H1 (cell line): ENCODE data around the gene SLC1A7. TPM values are rescaled to one million over a fixed set of nuclear protein-coding genes. Genes with fewer than 3 reads are reported as not detected.

Source experiments
- CTCF ChIA-PET: fragments of 300-600 bp; sonication (Branson Sonifier 250); formaldehyde crosslinking; loops from one replicate; lab custom pipeline; 2021; ENCODE audit not compliant: partially characterized antibody; lab: Charles Lee
- POLR2A ChIA-PET: fragments of 300-600 bp; sonication (Branson Sonifier 250); formaldehyde crosslinking; loops from one replicate; lab custom pipeline; 2021; ENCODE audit warnings: inconsistent platforms; ENCODE audit not compliant: partially characterized antibody; lab: Charles Lee
- DNase-seq, 2 experiments: peaks; one replicate each; pipeline versions ENCODE4 v3.0.0 to v3.0.0-alpha.2; 2010 to 2022; ENCODE audit warnings: low spot score in 2 of 2, low read depth in 1 of 2, mixed read lengths in 1 of 2
- FAIRE-seq: peaks from 2 replicates; lab custom pipeline; 2011; peaks lifted over from hg19 to GRCh38; lab: Jason Lieb, UNC
- H2AFZ ChIP-seq: 2 replicates; pipeline ENCODE4 v1.8.1; 2012; ENCODE audit warnings: low read length, inconsistent platforms
- H2AK5ac ChIP-seq: 2 replicates; pipeline ENCODE4 v1.6.1; 2013; ENCODE audit warnings: low read depth, low read length
- H2BK120ac ChIP-seq: replicated peaks from 2 replicates; pipeline ENCODE3; 2013; ENCODE audit warnings: low read depth, low read length, inconsistent platforms
- H2BK12ac ChIP-seq: 2 replicates; pipeline ENCODE4 v1.6.1; 2013; ENCODE audit warnings: low read depth, low read length
- H2BK15ac ChIP-seq: 2 replicates; pipeline ENCODE4 v1.6.1; 2013; ENCODE audit warnings: low read length
- H2BK20ac ChIP-seq: 2 replicates; pipeline ENCODE4 v1.6.1; 2013; ENCODE audit warnings: low read length
- H2BK5ac ChIP-seq: 2 replicates; pipeline ENCODE4 v1.6.1; 2013; ENCODE audit warnings: low read depth, low read length
- H3K14ac ChIP-seq: 2 replicates; pipeline ENCODE4 v1.6.1; 2013; ENCODE audit warnings: inconsistent platforms; ENCODE audit not compliant: insufficient read length
- H3K18ac ChIP-seq: 2 replicates; pipeline ENCODE4 v1.6.1; 2013; ENCODE audit warnings: low read length; ENCODE audit errors: extremely low read depth
- H3K23ac ChIP-seq: 2 replicates; pipeline ENCODE4 v1.6.1; 2013; ENCODE audit warnings: inconsistent platforms; ENCODE audit not compliant: insufficient read length
- H3K23me2 ChIP-seq: 2 replicates; pipeline ENCODE4 v1.6.1; 2013; ENCODE audit warnings: low read depth, low read length
- H3K27ac ChIP-seq: 2 replicates; pipeline ENCODE4 v1.6.1; 2011; ENCODE audit warnings: low read depth, low read length, inconsistent platforms
- H3K27me3 ChIP-seq, 4 experiments: replicated peaks in 1 of 4; 1 replicate in 1 of 4; 2 replicates in 3 of 4; pipeline versions ENCODE4 v1.6.1 to v1.8.1; 2011 to 2013; ENCODE audit warnings: low read length in 3 of 4, mild to moderate bottlenecking in 3 of 4, inconsistent platforms in 2 of 4, mixed read lengths in 2 of 4, moderate library complexity in 1 of 4; ENCODE audit not compliant: control insufficient read depth in 3 of 4, insufficient read depth in 3 of 4; ENCODE audit errors: extremely low read depth in 1 of 4
- H3K36me3 ChIP-seq, 4 experiments: 2 replicates each; pipeline versions ENCODE4 v1.6.1 to v1.8.1; 2011 to 2013; ENCODE audit warnings: mild to moderate bottlenecking in 4 of 4, low read length in 3 of 4, moderate library complexity in 2 of 4, control low read depth in 1 of 4, inconsistent platforms in 1 of 4; ENCODE audit not compliant: insufficient read depth in 4 of 4, control insufficient read depth in 2 of 4
- H3K4ac ChIP-seq: replicated peaks from 2 replicates; pipeline ENCODE3; 2013; ENCODE audit warnings: low read length, low read depth, mixed read lengths, inconsistent platforms; ENCODE audit not compliant: insufficient read length
- H3K4me1 ChIP-seq, 4 experiments: replicated peaks in 1 of 4; 1 replicate in 1 of 4; 2 replicates in 3 of 4; pipeline versions ENCODE4 v1.6.1 to v1.8.1; 2011 to 2013; ENCODE audit warnings: low read length in 3 of 4, inconsistent platforms in 2 of 4, mixed read lengths in 1 of 4; ENCODE audit not compliant: insufficient read depth in 4 of 4, control insufficient read depth in 3 of 4
- H3K4me2 ChIP-seq, 2 experiments: 2 replicates each; pipeline versions ENCODE4 v1.6.1 to v1.8.1; 2011 to 2013; ENCODE audit warnings: low read depth in 2 of 2, low read length in 2 of 2, control low read depth in 1 of 2, inconsistent platforms in 1 of 2, mild to moderate bottlenecking in 1 of 2; ENCODE audit not compliant: insufficient read depth in 1 of 2
- H3K4me3 ChIP-seq, 4 experiments: fragments of 200-600, 300-600 bp in 1 of 4; sonication (generic), shearing (Covaris generic), sonication (Bioruptor Twin) in 1 of 4; 2 replicates each; pipeline versions ENCODE4 v1.5.1 to v1.8.1; 2011 to 2016; ENCODE audit warnings: low read length in 4 of 4, low read depth in 3 of 4, control low read depth in 2 of 4, inconsistent platforms in 2 of 4, mild to moderate bottlenecking in 2 of 4, mixed read lengths in 1 of 4, moderate library complexity in 1 of 4; ENCODE audit not compliant: insufficient read depth in 2 of 4; ENCODE audit errors: extremely low read depth in 1 of 4
- H3K56ac ChIP-seq: replicated peaks from 2 replicates; pipeline ENCODE3; 2013; ENCODE audit warnings: low read depth, mild to moderate bottlenecking, mixed read lengths, low read length, inconsistent platforms; ENCODE audit not compliant: insufficient read length
- H3K79me1 ChIP-seq: 2 replicates; pipeline ENCODE4 v1.6.1; 2013; ENCODE audit warnings: low read depth, low read length, control low read depth
- H3K79me2 ChIP-seq, 2 experiments: 2 replicates each; pipeline versions ENCODE4 v1.6.1 to v1.8.1; 2012 to 2013; ENCODE audit warnings: low read length in 2 of 2, mild to moderate bottlenecking in 2 of 2, inconsistent platforms in 1 of 2; ENCODE audit not compliant: insufficient read depth in 2 of 2, control insufficient read depth in 1 of 2
- H3K9ac ChIP-seq, 4 experiments: replicated peaks in 1 of 4; 1 replicate in 1 of 4; 2 replicates in 3 of 4; pipeline versions ENCODE4 v1.6.1 to v1.8.1; 2011 to 2013; ENCODE audit warnings: low read depth in 3 of 4, low read length in 3 of 4, control low read depth in 2 of 4, mild to moderate bottlenecking in 2 of 4, moderate library complexity in 2 of 4, inconsistent platforms in 1 of 4; ENCODE audit errors: extremely low read depth in 1 of 4
- H3K9me3 ChIP-seq, 2 experiments: 2 replicates each; pipeline versions ENCODE4 v1.6.1 to v1.8.1; 2012 to 2013; ENCODE audit warnings: mild to moderate bottlenecking in 2 of 2, moderate library complexity in 2 of 2, control low read depth in 1 of 2, inconsistent platforms in 1 of 2, low read depth in 1 of 2, low read length in 1 of 2, mixed read lengths in 1 of 2; ENCODE audit not compliant: insufficient read depth in 2 of 2
- H4K20me1 ChIP-seq, 2 experiments: replicated peaks in 1 of 2; 2 replicates each; pipeline versions ENCODE3 to v1.8.1; 2011 to 2013; ENCODE audit warnings: inconsistent platforms in 2 of 2, low read length in 2 of 2, mild to moderate bottlenecking in 1 of 2; ENCODE audit not compliant: insufficient read depth in 2 of 2, control insufficient read depth in 1 of 2
- H4K5ac ChIP-seq: 2 replicates; pipeline ENCODE4 v1.6.1; 2013; ENCODE audit warnings: low read length, low read depth, mixed read lengths, inconsistent platforms; ENCODE audit not compliant: insufficient read length
- H4K8ac ChIP-seq: 2 replicates; pipeline ENCODE4 v1.8.0; 2013; ENCODE audit warnings: mild to moderate bottlenecking, moderate library complexity, low read length, inconsistent platforms; ENCODE audit not compliant: insufficient read depth; ENCODE audit errors: extremely low read depth
- H4K91ac ChIP-seq: replicated peaks from 2 replicates; pipeline ENCODE3; 2013; ENCODE audit warnings: low read length, mixed read lengths, inconsistent platforms; ENCODE audit not compliant: insufficient read length
- BACH1 ChIP-seq: IDR thresholded peaks from 2 replicates; pipeline ENCODE4 v1.6.1; 2012; ENCODE audit warnings: low read length, improper control_type of control experiment
- CBX5 ChIP-seq: fragments of 300-800, 300-1000 bp; sonication (generic); IDR thresholded peaks from 2 replicates; pipeline ENCODE4 v1.7.1; 2016; ENCODE audit warnings: antibody characterized with exemption, low read length, low read depth
- CBX8 ChIP-seq: fragments of 300-800, 300-1000 bp; sonication (generic); IDR thresholded peaks from 2 replicates; pipeline ENCODE4 v1.7.1; 2016; ENCODE audit warnings: low read depth, low read length, borderline replicate concordance
- CEBPB ChIP-seq: IDR thresholded peaks from 2 replicates; pipeline ENCODE4 v1.6.1; 2012; ENCODE audit warnings: low read depth, low read length
- GABPA ChIP-seq: IDR thresholded peaks from 2 replicates; pipeline ENCODE4 v1.6.1; 2011; ENCODE audit warnings: mild to moderate bottlenecking, low read length, moderate library complexity, borderline replicate concordance; ENCODE audit not compliant: insufficient read depth
- HDAC2 ChIP-seq, 2 experiments: fragments of 300-600 bp in 1 of 2; sonication (generic) in 1 of 2; IDR thresholded peaks; 2 replicates each; pipeline ENCODE4 v1.6.1; 2011 to 2012; ENCODE audit warnings: low read depth in 2 of 2, low read length in 2 of 2, mild to moderate bottlenecking in 2 of 2, moderate library complexity in 2 of 2, borderline replicate concordance in 1 of 2, inconsistent platforms in 1 of 2
- KDM1A ChIP-seq: fragments of 200-600, 300-600 bp; sonication (generic); IDR thresholded peaks from 2 replicates; pipeline ENCODE4 v1.7.1; 2016; ENCODE audit warnings: mild to moderate bottlenecking, low read length, borderline replicate concordance
- KDM4A ChIP-seq: IDR thresholded peaks from one replicate; pipeline ENCODE4 v1.7.1; 2012; ENCODE audit warnings: low read depth, mild to moderate bottlenecking, moderate library complexity, low read length, inconsistent platforms; ENCODE audit not compliant: severe bottlenecking
- RXRA ChIP-seq: IDR thresholded peaks from 2 replicates; pipeline ENCODE4 v1.6.1; 2011; ENCODE audit warnings: low read depth, mild to moderate bottlenecking, low read length, moderate library complexity; ENCODE audit not compliant: insufficient read depth
- SIRT6 ChIP-seq: IDR thresholded peaks from one replicate; pipeline ENCODE4 v1.7.1; 2012; ENCODE audit warnings: low read length, inconsistent platforms
- USF2 ChIP-seq: IDR thresholded peaks from 2 replicates; pipeline ENCODE4 v1.6.1; 2011; ENCODE audit warnings: low read length, improper control_type of control experiment
- YY1 ChIP-seq: IDR thresholded peaks from 2 replicates; pipeline ENCODE4 v1.6.1; 2011; ENCODE audit warnings: low read depth, mild to moderate bottlenecking, low read length
- ZNF274 ChIP-seq: IDR thresholded peaks from 2 replicates; pipeline ENCODE4 v1.7.0; 2012; ENCODE audit warnings: low read length, borderline replicate concordance; ENCODE audit errors: extremely low read depth
- WGBS, 2 experiments: shearing (Covaris generic) in 1 of 2; methylation state at CpG; one replicate each; pipeline versions ENCODE4 v1.1.6 to v1.1.7; 2013 to 2015; ENCODE audit warnings: low lambda C conversion rate in 2 of 2, mixed read lengths in 2 of 2, inconsistent platforms in 1 of 2, low coverage in 1 of 2, missing lambda C conversion rate in 1 of 2; ENCODE audit not compliant: insufficient replicate concordance in 2 of 2, insufficient coverage in 1 of 2, insufficient read length in 1 of 2; ENCODE audit errors: extremely low coverage in 1 of 2, missing lambda C conversion rate in 1 of 2; 5-methylcytosine and 5-hydroxymethylcytosine counted together
- polyA plus RNA-seq, 7 experiments: library from polyadenylated mRNA; depleted of rRNA in 3 of 7; stranded (reverse) in 5 of 7; unstranded in 2 of 7; fragments of >200 nt in 5 of 7; fragments of 200-250 nt in 2 of 7; gene quantifications; 1 replicate in 5 of 7; 2 replicates in 1 of 7; 4 replicates in 1 of 7; pipeline versions ENCODE4 v1.2.1 to v1.2.3, GENCODE V29; 2011 to 2013; ENCODE audit warnings: missing spikeins in 2 of 7, mixed read lengths in 2 of 7
- total RNA-seq: library from RNA; stranded (reverse); fragmentation: NEBNext Ultra II Directional; extraction: Animal tissue kit (Norgen Biotek cat#: 25700); gene quantifications from 2 replicates; pipeline ENCODE4 v1.2.1, GENCODE V29; 2021

Gene SLC1A7
- total and polyA plus RNA-seq, 2 of the 8 experiments (the other 6 are each of a cell fraction or from before 2014, with no cell fraction given), result not detected

DNA sequence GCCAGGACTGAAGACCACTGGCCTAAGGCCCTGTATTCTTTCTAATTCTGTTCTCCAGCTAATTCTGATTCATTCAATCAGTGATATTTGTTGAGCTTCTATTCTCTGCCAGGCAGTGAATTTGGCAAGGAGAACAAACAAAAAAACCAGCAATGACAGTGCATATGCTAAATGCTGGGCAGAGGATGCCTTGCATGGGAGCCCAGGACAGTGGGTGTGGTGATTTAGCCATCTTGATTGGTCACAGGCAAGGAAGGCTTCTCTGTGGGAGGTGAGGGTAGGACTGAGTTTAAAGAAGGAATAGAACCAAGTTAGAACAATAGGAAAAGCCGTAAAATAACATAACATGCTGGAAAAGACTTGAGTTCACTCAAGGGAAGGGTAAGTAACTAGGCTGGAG, 45.0 kb upstream of the SLC1A7 start:
- ChIA-PET CTCF (interaction anchor here (0.9 to 4.3 kb wide), 17 partner anchors 9 to 340 kb away, joined by 3 to 51 read pairs (median 4); partner anchors contain the start of genes CPT2, ECHDC2 and PODN), POLR2A (no interaction called here)
- Histone ChIP-seq H4K91ac (no peak overlapping the region), H3K27ac (no peak overlapping the region), H2AFZ (no peak overlapping the region), H3K18ac (no peak overlapping the region), H2BK120ac (no peak overlapping the region), H3K79me2 (no peaks in the 10 kb centered on the region), H2BK12ac (no peak overlapping the region), H3K4me1 (no peaks in the 10 kb centered on the region), H3K23me2 (no peaks in the 10 kb centered on the region), H3K14ac (no peak overlapping the region), H3K36me3 (no peaks in the 10 kb centered on the region), H2BK15ac (no peak overlapping the region), H3K27me3 (no peaks in the 10 kb centered on the region; a peak in 1 of 7 replicates), H3K79me1 (no peaks in the 10 kb centered on the region), H3K56ac (no peak overlapping the region), H4K20me1 (no peaks in the 10 kb centered on the region), H3K9me3 (no peaks in the 10 kb centered on the region), H3K23ac (no peak overlapping the region), H2BK20ac (no peak overlapping the region), H4K8ac (no peak overlapping the region), H3K4ac (no peak overlapping the region), H3K4me3 (no peak overlapping the region), H4K5ac (no peak overlapping the region), H2AK5ac (no peak overlapping the region), H2BK5ac (no peak overlapping the region), H3K9ac (no peak overlapping the region), H3K4me2 (no peak overlapping the region)
- no peak for FAIRE-seq
- WGBS, 2 experiments, result 94% methylated on average over 1 of the region's 1 CpG; no CpG with 5 or more reads in 1 of the 2 experiments
- no peak for DNase-seq
- TF ChIP-seq GABPA (no peak), KDM1A (no peak), CBX8 (no peak), USF2 (no peak), ZNF274 (no peak), RXRA (no peak), CEBPB (no peak), KDM4A (no peak), BACH1 (no peak), YY1 (no peak), CBX5 (no peak), SIRT6 (no peak), HDAC2 (IDR thresholded peaks at IDR 0.05; ENCODE audit: borderline replicate concordance in 1 of 2, low read depth in 2 of 2, low read length in 2 of 2) (no peak)
